ENCODE results near the gene IFI44L. TPM values are rescaled to one million over a fixed set of nuclear protein-coding genes. Genes with fewer than 3 reads are reported as not detected.
A peak's percentile ranks its signal among the peaks of the same experiment; 100 is the strongest.

Gene IFI44L
- total RNA-seq, 1 donor from 2014 or later: 19.5 TPM

- H3K4me1 ChIP-seq: no peaks in the 10 kb centered on the region
- H3K27ac ChIP-seq: no peak overlapping the region
- H3K4me3 ChIP-seq: no peak overlapping the region
- no peak for DNase-seq (ENCODE audit: low spot score in 2 of 2)
- no peaks in the 10 kb centered on the region for H3K36me3 ChIP-seq
- no peaks in the 10 kb centered on the region for H3K27me3 ChIP-seq
- TF ChIP-seq CTCF (IDR thresholded peaks at IDR 0.05): peak; percentile 9 to 44 (median 33)
- H3K9me3 ChIP-seq: no peaks in the 10 kb centered on the region
- intact Hi-C loops (cut with DNase I): loop anchor here (2.0 kb wide), 1 partner anchor 463 kb away; no protein-coding TSS in a partner anchor
These were observed 12.8 kb upstream of the IFI44L start for GRCh38 chr1:78607334-78607927.

- DNase-seq (ENCODE audit: low spot score in 2 of 2): no peak
- H3K9me3 ChIP-seq: no peaks in the 10 kb centered on the region
- no peak for TF ChIP-seq CTCF (IDR thresholded peaks at IDR 0.05)
- no peak overlapping the region for H3K27ac ChIP-seq
- H3K4me1 ChIP-seq: no peaks in the 10 kb centered on the region
- H3K4me3 ChIP-seq: no peak overlapping the region
- H3K36me3 ChIP-seq: no peaks in the 10 kb centered on the region
- no peaks in the 10 kb centered on the region for H3K27me3 ChIP-seq
- intact Hi-C loops (cut with DNase I): loop anchor here (2.0 kb wide), 1 partner anchor 463 kb away; no protein-coding TSS in a partner anchor
These were observed 12.3 kb upstream of the IFI44L start for GRCh38 chr1:78607944-78608343.

- Histone ChIP-seq H3K4me1 (peaks cover 0 to 3% of the 10 kb centered on the region in 2 donors), H3K36me3 (no peaks in the 10 kb centered on the region), H3K9me3 (no peaks in the 10 kb centered on the region), H3K27me3 (no peaks in the 10 kb centered on the region), H3K4me3 (no peak overlapping the region), H3K27ac (no peak overlapping the region)
- peak; percentile 16 to 76 for DNase-seq (ENCODE audit: low spot score in 2 of 2)
- TF ChIP-seq CTCF (IDR thresholded peaks at IDR 0.05): peak; percentile 79 to 93 (median 84)
- intact Hi-C loops (cut with DNase I): loop anchor here (1.0 kb wide), 1 partner anchor 59 kb away; no protein-coding TSS in a partner anchor
These were observed 2.6 kb upstream of the IFI44L start for GRCh38 chr1:78617615-78618026.

GRCh38 chr1:78619032-78619431, 1.2 kb upstream of the IFI44L start:
- TF ChIP-seq CTCF (IDR thresholded peaks at IDR 0.05): no peak
- Histone ChIP-seq H3K4me3 (peak overlapping the region in 1 of 2 donors; percentile 58), H3K9me3 (no peaks in the 10 kb centered on the region), H3K4me1 (peaks cover 0 to 3% of the 10 kb centered on the region in 2 donors), H3K27me3 (no peaks in the 10 kb centered on the region), H3K27ac (peak overlapping the region; percentile 74 to 76), H3K36me3 (no peaks in the 10 kb centered on the region)
- intact Hi-C loops (cut with DNase I): no loop called here
- DNase-seq (ENCODE audit: low spot score in 2 of 2): no peak

GRCh38 chr1:78619446-78619802, 824 bp upstream of the IFI44L start:
- Histone ChIP-seq H3K9me3 (no peaks in the 10 kb centered on the region), H3K4me1 (peaks cover 0 to 3% of the 10 kb centered on the region in 2 donors), H3K27ac (peak overlapping the region; percentile 74 to 76), H3K36me3 (no peaks in the 10 kb centered on the region), H3K4me3 (peak overlapping the region; percentile 46 to 58), H3K27me3 (no peaks in the 10 kb centered on the region)
- no peak for DNase-seq (ENCODE audit: low spot score in 2 of 2)
- intact Hi-C loops (cut with DNase I): no loop called here
- TF ChIP-seq CTCF (IDR thresholded peaks at IDR 0.05): no peak
